GM21447 (cell line): ENCODE data around the gene CSMD2.
"Not testable (repeated sequence)": the region's sequence is repeated elsewhere in the genome, so short reads cannot be mapped to it uniquely, and the experiment has no call there.

Experiments
- ATAC-seq: cut with Tn5 transposase; IDR thresholded peaks from one replicate; pipeline ENCODE4 v1.9.1; 2021; ENCODE audit not compliant: unreplicated experiment

CSMD2 gene

DNA sequence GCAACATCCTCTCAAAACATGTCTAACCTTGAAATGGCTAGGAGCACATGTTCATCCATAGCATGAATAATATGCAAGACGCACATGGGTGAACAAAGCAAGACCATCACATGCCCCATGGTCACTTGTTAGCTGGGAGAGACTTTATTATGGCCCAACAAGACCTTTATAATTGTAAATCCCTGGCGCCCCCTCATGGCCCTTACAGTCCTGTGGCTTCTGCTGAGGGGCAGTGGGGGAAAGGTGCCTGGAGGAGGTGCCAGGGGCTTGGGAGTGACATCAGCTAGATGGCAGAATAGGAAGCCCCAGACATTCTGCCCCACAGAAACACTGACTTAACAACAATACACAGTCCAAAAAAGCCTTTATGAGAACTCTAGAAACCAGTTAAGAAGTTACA, 51.7 kb downstream of the CSMD2 start:
- ATAC-seq: no peak

DNA sequence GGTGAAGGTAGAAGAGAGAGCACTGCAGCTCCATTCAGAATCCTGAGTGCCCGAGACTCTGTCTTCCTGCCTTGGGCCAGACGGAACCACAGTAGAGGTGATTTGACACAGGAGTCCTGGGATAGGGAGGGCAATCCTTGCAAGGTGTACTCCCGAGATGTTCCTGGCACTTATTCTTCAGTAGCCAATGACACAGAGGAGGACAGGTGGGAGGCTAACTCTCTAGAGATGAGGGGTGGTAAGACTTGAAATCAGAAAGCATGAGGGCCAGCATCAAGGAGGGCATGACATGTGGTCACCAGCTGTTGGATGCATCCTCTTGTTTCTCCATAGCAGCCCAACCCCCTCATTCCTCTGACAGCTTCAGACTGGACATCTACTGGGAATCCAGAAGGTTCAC, 56.3 kb downstream of the CSMD2 start:
- ATAC-seq: no peak

DNA sequence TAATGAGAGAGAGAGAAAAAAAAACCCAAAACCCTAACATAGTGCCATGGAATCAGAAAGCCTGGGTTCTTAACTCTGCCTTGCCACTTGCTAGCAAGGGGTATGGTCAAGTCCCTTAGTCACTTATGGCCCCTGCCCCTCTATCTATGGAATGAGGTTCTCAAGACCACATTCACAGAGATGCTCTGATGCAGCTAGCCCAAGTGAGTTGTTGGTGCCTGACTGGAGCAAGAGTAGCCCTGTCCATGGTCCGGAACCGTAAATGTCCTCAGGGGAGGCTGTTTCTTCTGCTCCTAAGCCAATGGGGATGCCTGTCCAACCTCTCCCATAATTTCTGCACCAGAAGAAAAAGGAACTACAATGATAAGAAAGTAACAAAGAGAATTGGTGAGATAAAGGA, 56.8 kb downstream of the CSMD2 start:
- no peak for ATAC-seq

DNA sequence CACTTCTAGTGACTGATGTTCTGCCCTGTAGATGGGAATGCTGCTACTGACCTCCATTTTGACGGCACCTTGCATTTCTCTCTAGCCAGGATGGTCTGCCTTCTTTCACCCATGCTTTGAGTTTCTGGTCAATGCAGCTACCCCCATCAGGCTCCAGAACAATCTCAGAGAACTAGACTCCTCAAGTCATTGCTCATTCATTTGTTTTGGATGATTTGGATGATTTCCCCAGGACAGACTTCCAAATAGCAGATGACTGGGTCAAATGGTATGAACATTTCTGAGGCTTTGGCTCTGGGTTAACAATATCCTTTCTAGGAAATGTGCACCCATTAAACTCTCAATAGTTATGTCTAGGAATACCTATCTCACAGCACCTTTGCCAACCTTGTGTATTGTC, 63.9 kb downstream of the CSMD2 start:
- ATAC-seq: no peak

DNA sequence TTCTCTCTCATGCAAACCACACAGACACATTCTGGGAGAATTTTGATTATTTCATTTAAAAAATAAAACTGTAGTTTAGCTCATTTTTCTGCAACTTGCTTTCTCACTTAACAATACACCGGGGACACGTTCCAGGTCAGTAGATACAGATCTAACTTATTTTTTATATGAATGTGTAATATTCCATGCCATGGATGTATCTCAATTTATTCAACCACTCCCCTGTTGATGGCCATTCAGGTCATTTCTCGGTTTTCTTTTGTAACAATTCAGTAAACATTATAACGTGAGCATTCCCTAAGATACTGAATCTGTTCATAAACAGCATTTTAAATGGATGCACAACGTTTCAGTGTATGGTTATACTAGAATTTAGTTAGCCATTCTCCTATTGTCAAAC, 64.7 kb downstream of the CSMD2 start:
- no peak for ATAC-seq

DNA sequence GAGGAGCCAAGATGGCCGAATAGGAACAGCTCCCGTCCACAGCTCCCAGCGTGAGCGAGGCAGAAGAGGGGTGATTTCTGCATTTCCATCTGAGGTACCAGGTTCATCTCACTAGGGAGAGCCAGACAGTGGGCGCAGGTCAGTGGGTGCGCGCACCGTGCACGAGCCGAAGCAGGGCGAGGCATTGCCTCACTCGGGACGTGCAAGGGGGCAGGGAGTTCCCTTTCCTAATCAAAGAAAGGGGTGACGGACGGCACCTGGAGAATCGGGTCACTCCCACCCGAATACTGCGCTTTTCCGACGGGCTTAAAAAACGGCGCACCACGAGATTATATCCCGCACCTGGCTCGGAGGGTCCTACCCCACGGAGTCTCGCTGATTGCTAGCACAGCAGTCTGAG, 72.6 kb downstream of the CSMD2 start:
- ATAC-seq: not testable (repeated sequence)

DNA sequence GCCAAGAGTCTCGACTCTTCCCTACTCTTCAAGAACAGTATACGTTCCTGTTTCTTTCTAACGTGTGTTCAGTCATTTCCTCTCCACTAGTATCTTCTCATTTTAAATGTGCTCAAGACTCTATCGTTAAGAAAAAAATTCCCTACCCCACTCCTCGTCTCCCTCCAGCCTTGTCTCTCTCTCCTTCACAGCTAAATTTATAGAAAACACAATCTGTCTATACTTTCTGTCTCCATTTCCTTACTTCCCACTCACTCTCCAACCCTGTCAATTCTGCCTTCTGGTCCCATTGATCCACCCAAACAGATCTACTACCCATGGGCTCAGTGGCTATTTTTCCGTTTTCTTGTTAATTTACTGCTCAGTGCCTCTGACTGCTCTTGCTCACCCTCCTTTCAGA, 75.3 kb downstream of the CSMD2 start:
- no peak for ATAC-seq

DNA sequence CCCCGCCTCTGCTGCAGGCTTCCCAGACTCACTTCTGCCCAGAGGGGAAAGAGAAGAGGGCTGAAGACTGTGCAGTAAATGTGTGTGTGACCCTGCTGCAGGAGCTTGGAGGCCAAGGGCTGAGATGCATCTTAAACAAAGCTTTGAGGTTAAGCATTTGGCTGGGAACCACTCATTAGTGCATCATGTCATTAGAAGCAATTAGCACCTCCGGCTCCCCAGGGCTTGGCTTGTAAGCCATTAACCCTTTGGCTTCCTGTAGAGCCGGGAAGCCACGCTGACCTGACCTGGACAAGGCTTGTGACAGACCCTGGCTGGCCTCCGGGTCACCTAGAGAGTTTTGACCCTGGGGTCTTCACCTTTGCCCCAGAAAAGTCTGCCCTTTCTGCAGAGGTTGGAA, 77.0 kb downstream of the CSMD2 start:
- no peak for ATAC-seq

DNA sequence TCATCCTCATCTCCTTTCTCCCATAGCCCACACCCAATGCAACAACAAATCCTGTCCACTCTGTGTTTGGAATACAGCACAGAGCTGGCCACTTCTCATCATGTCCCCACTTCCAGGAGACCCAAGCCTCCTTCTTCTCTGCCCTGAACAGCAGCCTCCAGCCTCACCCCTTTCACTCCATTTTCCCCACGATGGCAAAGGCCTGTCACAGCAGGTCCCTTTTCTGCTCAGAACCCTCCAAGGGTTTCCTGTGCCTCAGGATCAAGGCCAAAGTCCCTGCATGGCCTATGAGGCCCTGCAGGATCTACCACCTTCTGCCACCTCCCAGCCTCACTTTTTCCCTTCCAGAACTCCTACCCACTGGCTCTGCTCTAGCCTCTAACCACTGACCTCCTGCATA, 78.5 kb downstream of the CSMD2 start:
- ATAC-seq: no peak

DNA sequence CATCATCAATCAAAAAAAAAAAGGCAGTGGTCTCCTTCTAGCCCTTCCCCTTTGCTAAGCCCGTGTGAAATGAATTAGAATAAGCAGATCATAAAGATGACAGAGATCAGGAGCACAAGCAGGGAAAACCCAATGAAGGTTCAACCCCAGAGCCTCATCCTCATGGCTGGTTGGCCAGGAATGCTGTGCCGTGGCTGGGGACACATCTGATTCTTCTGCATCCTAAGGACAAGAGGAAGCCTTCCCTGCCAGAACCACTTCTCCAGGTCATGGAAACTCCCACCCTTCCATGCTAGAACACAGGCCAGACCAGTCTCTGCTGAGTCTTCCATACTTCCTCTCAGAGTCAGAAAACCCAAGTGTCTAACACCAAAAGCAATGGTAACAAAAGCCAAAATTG, 81.1 kb downstream of the CSMD2 start:
- ATAC-seq: no peak

DNA sequence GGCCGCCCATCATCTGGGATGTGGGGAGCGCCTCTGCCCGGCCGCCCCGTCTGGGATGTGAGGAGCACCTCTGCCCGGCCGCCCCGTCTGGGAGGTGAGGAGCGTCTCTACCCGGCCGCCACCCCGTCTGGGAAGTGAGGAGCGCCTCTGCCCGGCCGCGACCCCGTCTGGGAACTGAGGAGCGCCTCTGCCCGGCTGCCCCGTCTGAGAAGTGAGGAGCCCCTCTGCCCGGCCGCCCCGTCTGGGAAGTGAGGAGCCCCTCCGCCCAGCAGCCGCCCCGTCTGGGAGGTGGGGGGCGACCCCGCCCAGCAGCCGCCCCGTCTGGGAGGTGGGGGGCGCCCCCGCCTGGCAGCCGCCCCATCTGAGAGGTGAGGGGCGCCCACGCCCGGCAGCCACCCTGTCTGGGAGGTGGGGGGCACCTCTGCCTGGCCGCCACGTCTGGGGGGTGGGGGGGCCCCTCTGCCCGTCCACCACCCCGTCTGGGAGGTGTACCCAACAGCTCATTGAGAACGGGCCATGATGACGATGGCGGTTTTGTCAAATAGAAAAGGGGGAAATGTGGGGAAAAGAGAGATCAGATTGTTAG, 82.9 kb downstream of the CSMD2 start:
- not testable (repeated sequence) for ATAC-seq

DNA sequence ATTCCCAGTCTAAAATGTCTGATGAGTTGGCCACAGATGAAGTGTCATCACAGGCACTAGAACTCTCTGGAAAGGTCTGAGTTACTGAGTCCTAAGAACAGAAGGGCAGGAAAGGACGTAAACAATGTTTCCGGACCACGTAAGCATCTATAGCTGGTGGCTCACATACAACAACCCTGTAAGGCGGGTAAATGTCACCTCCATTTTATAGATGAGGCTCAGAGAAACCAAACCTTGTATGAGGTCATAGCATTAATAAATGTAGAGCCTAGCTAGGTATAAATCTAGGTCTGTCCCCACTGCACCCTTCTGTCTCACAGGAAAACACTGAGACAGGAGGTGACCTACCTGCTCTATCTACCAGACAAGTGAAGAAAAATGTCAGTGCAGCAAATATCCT, 86.6 kb downstream of the CSMD2 start:
- no peak for ATAC-seq

DNA sequence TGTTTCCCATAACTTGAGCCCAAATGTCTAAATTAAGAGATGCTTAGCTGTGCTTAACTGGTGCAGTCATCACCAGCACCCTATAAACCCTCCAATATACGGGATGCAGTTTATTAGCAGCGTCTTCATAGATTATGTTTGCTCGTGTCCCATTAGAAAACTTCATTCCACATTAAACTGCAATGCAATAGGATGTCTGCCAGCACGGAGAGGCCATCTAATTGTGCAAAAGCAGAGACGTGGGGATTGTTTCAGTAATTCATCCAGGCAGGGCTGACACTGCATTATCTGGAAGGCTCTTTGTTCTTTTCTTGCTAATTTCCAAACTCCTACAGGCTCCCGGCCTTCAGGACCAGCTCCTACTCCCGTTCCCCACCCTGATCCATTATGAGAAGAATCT, 89.5 kb downstream of the CSMD2 start:
- ATAC-seq: no peak

DNA sequence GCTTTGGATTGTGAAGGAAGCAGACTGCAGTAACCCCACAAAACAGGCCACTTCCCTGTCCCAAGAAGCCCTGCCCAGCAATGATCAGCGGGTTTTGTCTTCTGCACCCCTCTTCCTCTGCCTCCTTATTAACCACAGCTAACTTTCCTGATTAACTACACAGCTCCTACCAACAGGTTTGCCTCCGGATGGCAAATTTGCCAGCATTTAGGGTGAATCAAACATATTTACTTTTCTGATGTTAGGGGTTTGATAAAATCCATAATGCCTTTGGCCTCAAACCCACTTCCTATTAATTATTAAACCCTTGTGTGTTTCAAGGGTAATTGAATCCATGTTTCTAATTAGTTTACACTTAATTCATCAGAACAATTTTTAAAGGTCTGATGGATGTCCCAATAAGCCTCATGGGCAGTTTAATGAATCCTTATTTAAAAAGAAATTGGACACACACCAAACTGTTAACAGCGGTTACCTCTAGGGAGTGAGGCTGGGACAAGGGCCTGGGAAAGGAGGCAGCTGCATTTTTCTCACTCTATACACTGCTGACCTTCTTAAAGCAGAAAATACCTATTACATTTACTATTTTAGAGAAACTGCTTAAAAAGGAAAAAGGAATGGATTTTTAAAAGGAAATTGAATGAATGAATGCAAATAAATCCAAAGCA, 91.9 kb downstream of the CSMD2 start:
- ATAC-seq: no peak

DNA sequence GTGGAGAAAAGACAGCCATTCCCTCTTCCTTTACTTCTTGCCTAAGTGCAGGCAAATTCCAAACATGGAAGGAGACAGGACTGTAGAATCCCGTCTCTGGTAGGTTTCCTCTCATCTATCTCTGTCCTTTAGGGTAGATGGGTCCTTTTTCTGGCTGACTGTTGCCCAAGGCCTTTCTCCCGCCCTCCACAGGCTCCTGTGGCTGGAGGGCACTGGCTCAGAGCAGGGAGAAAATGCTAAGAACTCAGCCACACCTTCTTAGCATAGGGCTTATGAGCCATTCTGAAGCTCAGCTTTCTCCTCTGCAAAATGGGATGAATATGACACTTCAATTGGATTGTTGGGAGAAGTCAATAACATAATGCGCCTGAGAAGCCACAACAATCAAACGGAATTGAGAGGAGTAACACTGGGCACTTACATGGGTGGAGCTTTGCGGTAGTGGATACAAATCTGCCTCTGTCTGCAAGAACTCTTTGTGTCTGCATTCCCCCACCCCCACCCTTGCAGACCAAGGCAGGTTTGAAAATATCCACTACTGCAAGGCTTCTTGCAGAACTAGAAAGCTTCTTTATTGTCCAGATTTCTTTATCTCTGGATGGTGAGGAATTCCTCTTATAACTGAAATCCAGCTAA, 94.7 kb downstream of the CSMD2 start:
- ATAC-seq: no peak

DNA sequence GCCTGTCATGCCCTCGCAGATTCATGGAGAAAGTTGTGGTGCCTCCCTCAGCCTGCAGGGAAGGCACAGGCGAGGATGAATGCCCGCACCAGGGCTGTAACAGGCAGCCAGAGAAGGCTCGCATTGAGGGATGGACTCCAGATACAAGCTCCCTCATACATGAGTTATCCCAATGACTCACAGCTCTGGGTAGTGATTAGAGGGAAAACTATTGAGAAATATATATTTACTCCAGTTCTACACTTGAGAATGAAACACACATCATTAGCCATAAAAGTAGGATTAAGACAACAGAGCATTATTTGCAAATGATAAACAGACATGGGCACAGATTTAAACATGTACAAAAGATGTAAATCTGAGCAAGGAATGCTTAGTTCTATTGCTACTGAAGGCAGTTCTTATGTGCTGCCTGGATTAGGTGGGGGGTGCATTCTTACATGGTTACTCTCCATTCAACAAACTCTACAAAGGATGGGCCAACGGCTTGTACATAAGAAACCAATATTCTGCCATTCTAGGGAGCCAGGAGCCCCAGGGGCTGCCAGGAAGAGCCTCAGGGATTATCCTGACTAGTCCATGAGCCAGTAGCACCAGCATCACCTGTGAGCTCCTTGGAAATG, 97.9 kb downstream of the CSMD2 start:
- ATAC-seq: no peak

DNA sequence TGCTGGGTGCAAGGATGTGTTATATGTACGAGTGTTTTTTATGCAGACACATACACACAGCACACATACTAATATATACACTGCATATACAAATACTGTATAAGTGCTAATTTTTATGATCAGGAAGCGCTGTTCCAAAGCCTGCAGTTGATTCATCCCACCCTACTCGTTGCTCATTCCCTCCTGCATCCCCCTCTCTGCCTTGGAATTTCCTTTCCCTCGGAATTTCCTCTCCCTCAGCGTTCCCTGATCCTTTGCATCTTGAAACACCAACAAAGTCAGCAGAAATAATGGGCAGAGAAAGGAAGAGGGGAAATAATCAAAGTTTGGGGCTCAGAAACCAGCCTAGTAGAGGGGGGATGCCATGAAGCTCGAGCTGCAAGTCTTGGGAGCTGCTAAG, 98.9 kb downstream of the CSMD2 start:
- no peak for ATAC-seq

DNA sequence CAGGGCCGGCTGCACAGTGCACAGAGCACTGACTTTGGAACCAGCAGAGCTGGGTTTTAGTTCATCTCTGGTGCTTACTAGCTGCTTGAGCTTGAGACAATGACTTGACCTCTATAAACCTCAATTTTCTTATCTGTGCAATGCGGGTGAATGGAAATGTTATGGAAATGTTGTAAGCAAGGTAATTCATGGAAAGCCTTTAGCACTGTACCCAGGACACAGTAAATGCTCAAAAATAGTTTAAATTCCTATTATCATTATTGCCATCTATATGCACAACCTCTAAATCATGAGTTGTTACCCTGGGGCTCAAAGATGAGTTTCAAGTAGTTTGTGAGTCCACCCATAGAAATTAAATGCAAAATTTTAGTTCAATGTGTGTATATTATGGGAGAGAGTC, 99.5 kb downstream of the CSMD2 start:
- ATAC-seq: no peak

DNA sequence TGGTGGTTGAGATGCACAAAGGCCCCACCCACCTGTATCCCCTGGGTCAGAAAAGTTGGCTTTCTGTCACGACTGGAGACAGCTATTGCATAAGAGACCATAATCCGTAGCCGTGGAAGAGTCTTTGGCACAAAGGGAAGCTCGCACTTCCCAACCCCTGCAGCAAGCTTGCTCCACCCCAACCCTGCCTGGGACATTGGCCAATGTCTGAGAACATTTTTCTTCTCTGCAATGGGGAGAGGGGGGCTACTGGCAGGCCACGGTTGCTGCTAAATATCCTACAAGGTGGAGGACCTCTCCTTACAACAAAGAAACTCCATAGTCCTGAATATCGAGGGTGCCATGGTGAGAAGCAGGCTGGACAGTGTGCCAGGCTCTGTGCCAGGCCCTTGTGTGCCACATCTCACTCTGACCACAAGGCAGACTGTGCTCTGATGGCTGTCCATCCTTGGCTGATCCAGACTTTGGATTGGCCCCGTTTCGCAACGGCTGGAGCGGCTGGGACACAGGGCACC, 104.1 kb downstream of the CSMD2 start:
- no peak for ATAC-seq

DNA sequence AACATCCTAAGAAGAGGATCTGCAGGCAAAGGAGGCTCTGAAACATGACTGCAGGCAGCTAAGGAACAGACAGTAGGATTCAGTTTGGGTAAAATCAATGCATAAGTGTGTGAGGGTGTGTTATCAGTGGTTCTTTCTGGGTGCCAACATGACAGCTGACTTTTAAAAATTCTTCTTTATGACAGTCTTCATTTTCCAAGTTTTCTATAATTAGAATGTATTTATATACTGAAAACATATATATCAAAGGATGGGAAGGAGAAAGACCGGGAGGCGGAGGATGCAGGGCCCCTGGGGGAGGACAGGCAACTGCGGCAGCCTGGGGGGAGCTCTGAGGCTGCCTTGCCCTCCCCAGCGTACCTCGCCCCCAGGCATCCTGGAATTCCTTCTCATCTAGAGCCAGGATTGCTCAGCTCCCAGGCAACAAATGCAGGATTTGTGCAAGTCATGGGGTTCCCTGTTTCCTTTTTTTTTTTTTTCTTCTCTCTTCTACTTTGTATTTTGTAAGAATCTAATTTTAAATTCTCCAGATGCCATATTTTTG, 104.8 kb downstream of the CSMD2 start:
- no peak for ATAC-seq

DNA sequence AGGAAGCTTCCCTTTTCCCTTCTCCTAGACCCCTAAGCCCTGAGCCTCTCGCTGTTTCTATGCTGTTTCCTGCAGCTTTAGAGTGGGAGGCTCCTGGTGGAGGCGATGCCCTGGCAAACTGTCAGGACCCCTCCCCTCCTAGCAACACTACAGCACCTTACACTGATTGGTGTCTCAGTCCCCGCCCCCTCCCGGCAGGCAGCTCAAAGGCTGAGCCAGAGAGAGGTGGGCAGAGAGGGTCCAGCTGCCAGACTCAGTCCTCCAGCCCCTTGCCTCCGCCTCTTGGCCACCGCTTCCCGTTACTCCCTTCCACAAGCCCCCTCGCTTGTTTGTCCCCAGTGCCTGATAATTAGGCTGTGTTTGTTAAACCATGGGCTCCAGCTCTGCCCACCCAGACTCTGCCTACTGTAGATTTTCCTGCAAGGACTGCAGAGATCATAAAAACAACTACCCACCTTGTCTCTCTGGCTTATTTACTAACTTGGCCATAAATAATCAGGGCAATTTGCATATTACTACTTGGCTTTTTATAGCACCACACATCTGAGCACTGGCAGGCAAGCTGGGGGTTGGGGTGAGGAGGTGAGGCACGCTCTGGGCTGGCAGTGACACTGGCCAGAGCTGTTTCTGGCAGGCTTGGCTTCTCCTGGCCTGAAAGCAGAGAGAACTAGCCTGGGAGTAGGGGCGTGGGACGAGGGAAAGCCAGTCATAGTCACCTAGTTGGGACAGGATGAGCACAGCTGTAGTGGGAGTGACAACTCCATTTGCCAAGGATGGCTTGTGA, 107.5 kb downstream of the CSMD2 start:
- ATAC-seq: no peak
